RWPE2 (cell line): Measurements from ENCODE around the gene PDE11A.
A peak's percentile ranks its signal among the peaks of the same experiment; 100 is the strongest.

ENCODE experiments used
- ATAC-seq: fragments of 200-7000 bp; cut with Tn5 transposase; 3 replicates; pipeline ENCODE4 v1.9.1; 2021; ENCODE audit warnings: low read depth
- DNase-seq: peaks from one replicate; pipeline ENCODE4 v3.0.0-alpha.2; 2020; ENCODE audit warnings: low spot score
- H3K27ac ChIP-seq: fragments of 450-650 bp; 2 replicates; pipeline ENCODE4 v1.5.1; 2017; ENCODE audit warnings: mild to moderate bottlenecking; ENCODE audit not compliant: poor library complexity, severe bottlenecking
- H3K27me3 ChIP-seq: fragments of 250-450 bp; sonication (Bioruptor Pico); 2 replicates; pipeline ENCODE4 v1.5.1; 2021; ENCODE audit warnings: mild to moderate bottlenecking, moderate library complexity; ENCODE audit not compliant: insufficient read depth, poor library complexity, severe bottlenecking
- H3K36me3 ChIP-seq: fragments of 250-450 bp; sonication (Bioruptor Pico); 2 replicates; pipeline ENCODE4 v1.5.1; 2020; ENCODE audit warnings: low read depth, mild to moderate bottlenecking, moderate library complexity
- H3K4me1 ChIP-seq: fragments of 250-450 bp; sonication (Bioruptor Pico); 2 replicates; pipeline ENCODE4 v1.5.1; 2021; ENCODE audit warnings: mild to moderate bottlenecking, moderate library complexity; ENCODE audit not compliant: insufficient read depth, poor library complexity, severe bottlenecking
- H3K4me3 ChIP-seq: fragments of 250-450 bp; sonication (Bioruptor Pico); 2 replicates; pipeline ENCODE4 v1.5.1; 2021; ENCODE audit warnings: mild to moderate bottlenecking, moderate library complexity; ENCODE audit not compliant: severe bottlenecking
- H3K9me3 ChIP-seq: fragments of 250-450 bp; sonication (Bioruptor Pico); 2 replicates; pipeline ENCODE4 v1.5.1; 2021; ENCODE audit warnings: mild to moderate bottlenecking, moderate library complexity; ENCODE audit not compliant: severe bottlenecking
- CTCF ChIP-seq: fragments of 450-650 bp; IDR thresholded peaks from one replicate; pipeline ENCODE4 v1.5.1; 2017; ENCODE audit warnings: mild to moderate bottlenecking, moderate library complexity; ENCODE audit not compliant: poor library complexity, severe bottlenecking

The PDE11A gene

GRCh38 chr2:178069551-178069950 lies 3.0 kb downstream of the PDE11A start:
- peaks cover 2% of the 10 kb centered on the region for H3K4me1 ChIP-seq
- DNase-seq: no peak

GRCh38 chr2:178068823-178069454 lies 3.6 kb downstream of the PDE11A start:
- Histone ChIP-seq H3K4me1 (no peaks in the 10 kb centered on the region), H3K27ac (no peak overlapping the region), H3K4me3 (no peak overlapping the region), H3K36me3 (no peaks in the 10 kb centered on the region), H3K9me3 (no peaks in the 10 kb centered on the region), H3K27me3 (no peaks in the 10 kb centered on the region)
- DNase-seq (no peak), ATAC-seq (no peak)
- no peak for TF ChIP-seq CTCF

More at GRCh38 chr2:178069551-178069950, 3.0 kb downstream of the PDE11A start:
- TF ChIP-seq CTCF: peak; percentile 15
- Histone ChIP-seq H3K4me3 (no peak overlapping the region), H3K9me3 (no peaks in the 10 kb centered on the region), H3K27me3 (no peaks in the 10 kb centered on the region), H3K27ac (no peak overlapping the region), H3K36me3 (no peaks in the 10 kb centered on the region)
- ATAC-seq: no peak

GRCh38 chr2:178066890-178067669 lies 5.5 kb downstream of the PDE11A start:
- H3K36me3 ChIP-seq: no peaks in the 10 kb centered on the region
- ATAC-seq (no peak), DNase-seq (no peak)
- H3K27ac ChIP-seq: no peak overlapping the region
- TF ChIP-seq CTCF: no peak
- H3K9me3 ChIP-seq: no peaks in the 10 kb centered on the region
- H3K4me3 ChIP-seq: no peak overlapping the region
- H3K27me3 ChIP-seq: no peaks in the 10 kb centered on the region
- no peaks in the 10 kb centered on the region for H3K4me1 ChIP-seq

- H3K27me3 ChIP-seq: no peaks in the 10 kb centered on the region
- no peak overlapping the region for H3K27ac ChIP-seq
These were observed 6.3 kb downstream of the PDE11A start for GRCh38 chr2:178066324-178066723.

More at GRCh38 chr2:178066324-178066723, 6.3 kb downstream of the PDE11A start:
- H3K4me3 ChIP-seq: no peak overlapping the region
- no peak for TF ChIP-seq CTCF
- H3K36me3 ChIP-seq: no peaks in the 10 kb centered on the region
- H3K9me3 ChIP-seq: no peaks in the 10 kb centered on the region
- DNase-seq (no peak), ATAC-seq (no peak)
- no peaks in the 10 kb centered on the region for H3K4me1 ChIP-seq
